H1 (cell line): ENCODE data around the gene SEMA7A.

ENCODE experiments used
- CEBPB ChIP-seq: IDR thresholded peaks from 2 replicates; pipeline ENCODE4 v1.6.1; 2012; ENCODE audit warnings: low read depth, low read length
- CREB1 ChIP-seq: IDR thresholded peaks from 2 replicates; pipeline ENCODE4 v1.6.1; 2012; ENCODE audit warnings: inconsistent platforms
- CTCF ChIP-seq, 3 experiments: IDR thresholded peaks; 1 replicate in 2 of 3; 2 replicates in 1 of 3; pipeline versions ENCODE4 v1.5.1 to v1.6.1; 2011; ENCODE audit warnings: low read length in 3 of 3, mild to moderate bottlenecking in 3 of 3, inconsistent platforms in 2 of 3, low read depth in 1 of 3, moderate library complexity in 1 of 3; ENCODE audit not compliant: insufficient read depth in 1 of 3; ENCODE audit errors: control extremely low read depth in 1 of 3
- GABPA ChIP-seq: IDR thresholded peaks from 2 replicates; pipeline ENCODE4 v1.6.1; 2011; ENCODE audit warnings: mild to moderate bottlenecking, low read length, moderate library complexity, borderline replicate concordance; ENCODE audit not compliant: insufficient read depth
- HDAC6 ChIP-seq: IDR thresholded peaks from one replicate; pipeline ENCODE4 v1.7.1; 2012; ENCODE audit warnings: low read depth, mild to moderate bottlenecking, inconsistent platforms, low read length, moderate library complexity
- JUN ChIP-seq: IDR thresholded peaks from 2 replicates; pipeline ENCODE4 v1.6.1; 2011; ENCODE audit warnings: low read depth, mild to moderate bottlenecking, improper control_type of control experiment, low read length
- POLR2A ChIP-seq, 2 experiments: IDR thresholded peaks; 1 replicate in 1 of 2; 2 replicates in 1 of 2; pipeline ENCODE4 v1.6.1; 2011; ENCODE audit warnings: low read depth in 2 of 2, low read length in 2 of 2, mild to moderate bottlenecking in 2 of 2; ENCODE audit errors: control extremely low read depth in 1 of 2
- POLR2AphosphoS5 ChIP-seq: IDR thresholded peaks from 2 replicates; pipeline ENCODE4 v1.6.1; 2011; ENCODE audit warnings: low read depth, low read length
- TAF1 ChIP-seq: IDR thresholded peaks from 2 replicates; pipeline ENCODE4 v1.6.1; 2011; ENCODE audit warnings: mild to moderate bottlenecking, low read depth, low read length

DNA sequence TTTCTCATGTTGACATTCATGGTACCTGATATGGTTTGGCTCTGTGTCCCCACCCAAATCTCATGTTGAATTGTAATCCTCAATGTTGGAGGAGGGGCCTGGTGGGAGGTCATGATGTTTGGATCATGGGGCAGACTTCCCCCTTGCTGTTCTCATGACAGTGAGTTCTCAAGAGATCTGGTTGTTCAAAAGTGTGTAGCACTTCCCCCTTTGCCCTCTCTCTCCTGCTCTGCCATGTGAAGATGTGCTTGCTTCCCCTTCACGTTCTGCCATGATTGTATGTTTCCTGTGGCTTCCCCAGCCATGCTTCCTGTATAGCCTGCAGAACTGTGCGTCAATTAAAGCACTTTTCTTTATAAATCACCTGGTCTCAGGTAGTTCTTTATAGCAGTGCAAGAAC lies 30.5 kb upstream of the SEMA7A start:
- TF ChIP-seq CTCF (IDR thresholded peaks at IDR 0.05; ENCODE audit: control extremely low read depth in 1 of 3, insufficient read depth in 1 of 3, low read depth in 1 of 3, low read length in 3 of 3) (no peak), CREB1 (no peak), POLR2AphosphoS5 (no peak), GABPA (no peak), CEBPB (no peak), POLR2A (IDR thresholded peaks at IDR 0.05; ENCODE audit: control extremely low read depth in 1 of 2, low read depth in 2 of 2, low read length in 2 of 2) (no peak), TAF1 (no peak), HDAC6 (no peak), JUN (no peak)
